ENCODE results near the gene MPC1. TPM values are rescaled to one million over a fixed set of nuclear protein-coding genes. Genes with fewer than 3 reads are reported as not detected.

The MPC1 gene
- total and polyA plus RNA-seq, 2 donors (not counting 3 experiments of a cell fraction or from before 2014, with no cell fraction given), result 15.5 to 17.5 TPM

DNA sequence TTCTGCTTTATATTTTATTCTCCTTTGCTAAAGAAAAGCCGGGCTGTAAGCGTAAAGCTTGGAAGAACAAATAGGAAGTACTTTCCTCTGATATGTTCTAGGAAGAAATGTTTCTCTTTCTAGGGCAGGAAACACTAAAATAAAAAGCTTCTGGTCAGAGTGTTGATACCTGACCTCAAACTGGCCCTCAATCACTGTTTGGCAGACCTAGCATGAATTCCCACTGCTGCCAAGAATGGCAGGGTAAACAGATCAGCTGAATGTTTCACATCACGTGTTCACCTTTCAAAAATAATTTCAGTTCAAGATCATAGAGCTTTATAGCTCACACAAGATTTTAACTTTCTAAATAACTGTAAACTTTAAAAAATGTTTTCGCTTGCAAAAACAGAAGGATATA, 2.9 kb downstream of the MPC1 start:
- DNase-seq (ENCODE audit: low read depth, low spot score), result peak; percentile 92

More for the DNA sequence above, 2.9 kb downstream of the MPC1 start:
- H3K9me1 ChIP-seq (replicated peaks; ENCODE audit: control insufficient read depth, extremely low read depth, insufficient read depth, low read length), result no peaks in the 10 kb centered on the region
- peaks cover 4% of the 10 kb centered on the region for H3K4me1 ChIP-seq (ENCODE audit: control insufficient read depth, extremely low read depth, insufficient read depth, low read length)
- ChIA-PET POLR2A (interaction anchor here (1.6 kb wide), 1 partner anchor 247 kb away, joined by 5 read pairs; the partner anchor contains the start of gene RPS6KA2), CTCF (interaction anchor here (1.2 to 3.3 kb wide), 5 partner anchors 14 to 104 kb away, joined by 3 to 25 read pairs (median 21); no protein-coding TSS in a partner anchor)
- no peaks in the 10 kb centered on the region for H3K79me2 ChIP-seq (ENCODE audit: control insufficient read depth, insufficient read depth, low read length)
- H3K9ac ChIP-seq (replicated peaks; ENCODE audit: extremely low read depth, insufficient read depth, low read length), result no peak overlapping the region
- H3K27ac ChIP-seq (ENCODE audit: insufficient read depth, low read depth, low read length), result no peak overlapping the region
- no peaks in the 10 kb centered on the region for H3K9me3 ChIP-seq (replicated peaks; ENCODE audit: control insufficient read depth, insufficient read depth, low read length)
- no peak for TF ChIP-seq POLR2AphosphoS5 (IDR thresholded peaks at IDR 0.05; ENCODE audit: insufficient read depth, low read depth, low read length)
- no peak for TF ChIP-seq CTCF (IDR thresholded peaks at IDR 0.05; ENCODE audit: extremely low read depth in 1 of 2, insufficient read depth in 1 of 2, low read depth in 1 of 2, low read length in 2 of 2)
- TF ChIP-seq EZH2 (IDR thresholded peaks at IDR 0.05; ENCODE audit: borderline replicate concordance, low read depth, low read length, severe bottlenecking), result no peak
- H3K36me3 ChIP-seq (ENCODE audit: control insufficient read depth in 2 of 2, extremely low read depth in 1 of 2, insufficient read depth in 2 of 2, low read length in 2 of 2), result no peaks in the 10 kb centered on the region
- H3K4me2 ChIP-seq (ENCODE audit: insufficient read depth, low read length), result no peak overlapping the region
- H4K20me1 ChIP-seq (replicated peaks; ENCODE audit: control insufficient read depth, extremely low read depth, insufficient read depth, low read length), result no peaks in the 10 kb centered on the region
- no TSS peak for BruUV-seq (replicated peaks)
- no peak overlapping the region for H3K4me3 ChIP-seq (replicated peaks in 1 of 3; ENCODE audit: insufficient read depth in 1 of 3, low read depth in 1 of 3, low read length in 3 of 3)
- dilution Hi-C loops (cut with MboI; ENCODE audit: extremely low pct_ligation_motif_present, low sequenced_read_pairs), result no loop called here
- no peaks in the 10 kb centered on the region for H3K27me3 ChIP-seq (ENCODE audit: control insufficient read depth in 2 of 2, insufficient read depth in 2 of 2, low read length in 2 of 2)
- intact Hi-C loops (cut with micrococcal nuclease), result no loop called here
- peak; percentile 77 for FAIRE-seq
- H2AFZ ChIP-seq (ENCODE audit: low read depth, low read length), result no peak overlapping the region
